ENCODE results near the gene PTPN1. TPM values are rescaled to one million over a fixed set of nuclear protein-coding genes. Genes with fewer than 3 reads are reported as not detected.

Gene PTPN1
- total RNA-seq, 2 experiments from 2014 or later: 17.1 to 25.1 TPM

- TF ChIP-seq CTCF (conservative IDR thresholded peaks at IDR 0.05; ENCODE audit: low read length) (no peak), EZH2phosphoT487 (IDR thresholded peaks at IDR 0.05; ENCODE audit: borderline replicate concordance, low read depth, low read length) (no peak)
- intact Hi-C loops (cut with micrococcal nuclease; ENCODE audit: unreplicated experiment): no loop called here
- H2AFZ ChIP-seq (ENCODE audit: low read length): peak overlapping the region; percentile 20; the same call in 1 of the 2 replicates
- no peak overlapping the region for H3K4me3 ChIP-seq (ENCODE audit: low read depth, low read length, poor library complexity, severe bottlenecking)
- BruUV-seq (replicated peaks): no TSS peak
- no peaks in the 10 kb centered on the region for H3K9me3 ChIP-seq (ENCODE audit: low read length)
- no peaks in the 10 kb centered on the region for H3K9me2 ChIP-seq (ENCODE audit: insufficient read depth, low read length)
- no peak overlapping the region for H3K27ac ChIP-seq (ENCODE audit: low read depth, low read length, poor library complexity, severe bottlenecking)
- ChIA-PET CTCF (ENCODE audit: unreplicated experiment) (no interaction called here), POLR2A (interaction anchor here (0.5 to 1.7 kb wide), 4 partner anchors 12 to 334 kb away, joined by 4 to 5 read pairs (median 4); partner anchors contain the start of gene PEDS1)
- no peaks in the 10 kb centered on the region for H3K36me3 ChIP-seq (ENCODE audit: insufficient read depth, low read length)
- peaks cover 27% of the 10 kb centered on the region for H3K4me1 ChIP-seq (ENCODE audit: insufficient read depth, low read length, poor library complexity, severe bottlenecking)
- H3K4me2 ChIP-seq (ENCODE audit: low read length): peak overlapping the region; percentile 22; the same call in 1 of the 2 replicates
- no peaks in the 10 kb centered on the region for H4K20me1 ChIP-seq (ENCODE audit: insufficient read depth, low read length)
- peak; percentile 72 for DNase-seq (ENCODE audit: low spot score)
- no peaks in the 10 kb centered on the region for H3K79me2 ChIP-seq (ENCODE audit: insufficient read depth, low read depth, low read length)
Measured at GRCh38 chr20:50488236-50488806, 21.9 kb upstream of the PTPN1 start.

DNA sequence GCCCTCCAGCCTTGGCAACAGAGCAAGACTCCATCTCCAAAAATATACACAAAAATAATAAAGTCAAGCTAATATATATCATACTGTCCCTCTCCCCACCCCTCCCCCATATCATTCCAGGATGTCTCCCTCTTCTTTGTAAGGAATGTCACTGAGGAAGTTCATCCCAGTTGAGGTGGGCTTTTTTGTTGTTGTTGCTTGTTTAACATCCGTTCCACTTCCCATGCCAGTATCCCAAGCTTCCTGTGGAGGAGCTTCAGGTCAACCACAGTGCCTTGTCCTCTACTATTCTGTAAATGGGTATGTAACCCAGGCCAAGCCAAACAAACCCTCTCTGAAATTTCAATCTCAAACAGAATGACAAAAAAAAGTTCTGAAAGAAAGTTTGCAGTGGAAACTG is 19.0 kb upstream of the PTPN1 start:
- H3K4me1 ChIP-seq (ENCODE audit: insufficient read depth, low read length, poor library complexity, severe bottlenecking): peaks cover 23% of the 10 kb centered on the region
- H3K36me3 ChIP-seq (ENCODE audit: insufficient read depth, low read length): no peaks in the 10 kb centered on the region
- no peaks in the 10 kb centered on the region for H3K9me2 ChIP-seq (ENCODE audit: insufficient read depth, low read length)
- no peak overlapping the region for H3K27ac ChIP-seq (ENCODE audit: low read depth, low read length, poor library complexity, severe bottlenecking)
- TF ChIP-seq EZH2phosphoT487 (IDR thresholded peaks at IDR 0.05; ENCODE audit: borderline replicate concordance, low read depth, low read length) (no peak), CTCF (conservative IDR thresholded peaks at IDR 0.05; ENCODE audit: low read length) (no peak)
- POLR2A ChIA-PET: interaction anchor here (0.7 kb wide), 1 partner anchor 8 kb away, joined by 9 read pairs; no protein-coding TSS in a partner anchor
- H3K79me2 ChIP-seq (ENCODE audit: insufficient read depth, low read depth, low read length): no peaks in the 10 kb centered on the region
- intact Hi-C loops (cut with micrococcal nuclease; ENCODE audit: unreplicated experiment): no loop called here
- DNase-seq (ENCODE audit: low spot score): no peak
- no TSS peak for BruUV-seq (replicated peaks)
- CTCF ChIA-PET (ENCODE audit: unreplicated experiment): no interaction called here
- no peaks in the 10 kb centered on the region for H4K20me1 ChIP-seq (ENCODE audit: insufficient read depth, low read length)
- H2AFZ ChIP-seq (ENCODE audit: low read length): no peak overlapping the region
- no peaks in the 10 kb centered on the region for H3K9me3 ChIP-seq (ENCODE audit: low read length)
- no peak overlapping the region for H3K4me3 ChIP-seq (ENCODE audit: low read depth, low read length, poor library complexity, severe bottlenecking)
- H3K4me2 ChIP-seq (ENCODE audit: low read length): no peak overlapping the region

DNA sequence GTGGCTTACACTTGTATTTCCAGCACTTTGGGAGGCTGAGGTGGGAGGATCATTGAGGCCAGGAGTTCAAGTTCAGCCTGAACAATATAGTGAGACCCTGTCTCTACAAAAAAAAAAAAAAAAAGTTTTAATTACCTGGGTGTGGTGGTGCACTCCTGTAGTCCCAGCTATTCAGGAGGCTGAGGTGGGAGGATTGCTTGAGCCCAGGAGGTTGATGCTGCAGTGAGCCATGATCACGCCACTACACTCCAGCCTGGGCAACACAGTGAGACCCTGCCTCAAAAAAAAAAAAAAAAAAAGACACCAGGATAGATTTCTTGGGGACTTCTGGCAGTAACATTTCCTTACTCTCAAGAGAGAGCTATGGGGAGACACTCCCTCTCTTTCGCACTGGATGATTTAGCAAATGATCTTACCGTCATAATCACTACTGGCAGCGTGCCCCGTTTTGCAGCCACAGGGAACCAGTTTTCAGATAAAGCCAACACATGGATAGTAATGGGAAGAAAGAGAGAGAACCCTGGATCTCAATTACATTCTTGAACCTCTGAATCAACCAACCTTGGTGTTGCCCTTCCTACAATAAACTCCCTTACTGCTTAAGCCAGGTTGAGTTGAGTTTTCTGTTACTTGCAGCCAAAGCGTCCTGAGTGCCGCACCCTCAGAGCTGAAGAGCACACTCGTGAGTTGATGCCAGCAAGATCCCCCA is 18.1 kb upstream of the PTPN1 start:
- ChIA-PET CTCF (ENCODE audit: unreplicated experiment) (interaction anchor here (0.6 kb wide), 1 partner anchor 407 kb away, joined by 3 read pairs; no protein-coding TSS in a partner anchor), POLR2A (interaction anchor here (0.7 kb wide), 2 partner anchors 9 to 12 kb away, joined by 4 to 9 read pairs; no protein-coding TSS in a partner anchor)
- H3K9me3 ChIP-seq (ENCODE audit: low read length): no peaks in the 10 kb centered on the region
- H4K20me1 ChIP-seq (ENCODE audit: insufficient read depth, low read length): no peaks in the 10 kb centered on the region
- no peak for DNase-seq (ENCODE audit: low spot score)
- H3K4me1 ChIP-seq (ENCODE audit: insufficient read depth, low read length, poor library complexity, severe bottlenecking): peaks cover 23% of the 10 kb centered on the region
- no peaks in the 10 kb centered on the region for H3K9me2 ChIP-seq (ENCODE audit: insufficient read depth, low read length)
- no peaks in the 10 kb centered on the region for H3K36me3 ChIP-seq (ENCODE audit: insufficient read depth, low read length)
- no peaks in the 10 kb centered on the region for H3K79me2 ChIP-seq (ENCODE audit: insufficient read depth, low read depth, low read length)
- intact Hi-C loops (cut with micrococcal nuclease; ENCODE audit: unreplicated experiment): no loop called here
- H2AFZ ChIP-seq (ENCODE audit: low read length): no peak overlapping the region
- H3K4me3 ChIP-seq (ENCODE audit: low read depth, low read length, poor library complexity, severe bottlenecking): no peak overlapping the region
- H3K4me2 ChIP-seq (ENCODE audit: low read length): no peak overlapping the region
- no peak for TF ChIP-seq EZH2phosphoT487 (IDR thresholded peaks at IDR 0.05; ENCODE audit: borderline replicate concordance, low read depth, low read length)
- TF ChIP-seq CTCF (conservative IDR thresholded peaks at IDR 0.05; ENCODE audit: low read length): no peak
- no peak overlapping the region for H3K27ac ChIP-seq (ENCODE audit: low read depth, low read length, poor library complexity, severe bottlenecking)
- no TSS peak for BruUV-seq (replicated peaks)
